OCI-LY1 (cell line): ENCODE results near the gene HS3ST4.

ENCODE experiments used
- EZH2 ChIP-seq: fragments of 200-600 bp; sonication (generic), shearing (Covaris generic); IDR thresholded peaks from 2 replicates; pipeline ENCODE4 v1.8.0; 2017; ENCODE audit warnings: borderline replicate concordance, mixed run types, mild to moderate bottlenecking, antibody characterized with exemption, low read length, moderate library complexity, mixed read lengths
- TF ChIP-seq, protein P1 (sequence below): fragments of 200-600 bp; sonication (generic), shearing (Covaris generic); IDR thresholded peaks from 2 replicates; pipeline ENCODE4 v1.5.1; 2017; ENCODE audit warnings: mild to moderate bottlenecking, antibody characterized with exemption, low read length, moderate library complexity, mixed read lengths

DNA sequence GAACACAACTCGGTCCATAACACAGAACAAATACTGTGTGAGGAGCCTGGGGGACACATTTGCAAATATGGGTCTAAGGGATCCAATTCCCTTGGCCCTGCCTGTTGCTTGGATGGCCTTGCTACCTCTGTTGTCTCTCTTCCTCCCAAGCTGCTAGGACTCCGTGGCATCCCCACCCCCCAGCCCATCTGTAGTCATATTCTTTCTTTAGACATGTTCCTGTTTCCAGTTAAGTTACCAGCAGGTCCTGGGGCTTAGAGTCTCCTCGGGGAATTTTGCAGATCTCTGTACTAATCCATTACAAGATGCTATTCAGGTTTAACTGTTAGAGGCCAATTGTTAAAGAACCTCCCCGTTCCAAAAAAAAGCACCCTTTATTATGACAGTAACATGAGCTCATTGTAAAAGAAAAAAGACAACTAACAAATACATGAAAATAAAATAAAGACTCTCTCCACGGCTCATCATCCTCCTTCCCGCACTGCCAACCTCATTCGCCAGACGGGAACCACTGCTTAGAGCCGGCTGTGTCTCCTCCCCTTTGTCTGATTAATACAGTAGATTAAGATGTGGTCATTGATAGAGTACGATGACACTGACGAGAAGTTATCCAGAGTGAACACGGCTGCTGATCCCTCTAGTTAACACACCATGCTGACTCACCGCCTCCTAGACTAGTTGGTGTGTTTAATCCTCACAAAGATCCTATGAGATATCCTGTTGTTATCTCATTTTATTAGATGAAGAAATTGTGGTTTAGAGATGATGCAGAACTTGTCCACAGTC is 22.2 kb downstream of the HS3ST4 start:
- no peak for TF ChIP-seq EZH2
- TF ChIP-seq, protein P1, sequence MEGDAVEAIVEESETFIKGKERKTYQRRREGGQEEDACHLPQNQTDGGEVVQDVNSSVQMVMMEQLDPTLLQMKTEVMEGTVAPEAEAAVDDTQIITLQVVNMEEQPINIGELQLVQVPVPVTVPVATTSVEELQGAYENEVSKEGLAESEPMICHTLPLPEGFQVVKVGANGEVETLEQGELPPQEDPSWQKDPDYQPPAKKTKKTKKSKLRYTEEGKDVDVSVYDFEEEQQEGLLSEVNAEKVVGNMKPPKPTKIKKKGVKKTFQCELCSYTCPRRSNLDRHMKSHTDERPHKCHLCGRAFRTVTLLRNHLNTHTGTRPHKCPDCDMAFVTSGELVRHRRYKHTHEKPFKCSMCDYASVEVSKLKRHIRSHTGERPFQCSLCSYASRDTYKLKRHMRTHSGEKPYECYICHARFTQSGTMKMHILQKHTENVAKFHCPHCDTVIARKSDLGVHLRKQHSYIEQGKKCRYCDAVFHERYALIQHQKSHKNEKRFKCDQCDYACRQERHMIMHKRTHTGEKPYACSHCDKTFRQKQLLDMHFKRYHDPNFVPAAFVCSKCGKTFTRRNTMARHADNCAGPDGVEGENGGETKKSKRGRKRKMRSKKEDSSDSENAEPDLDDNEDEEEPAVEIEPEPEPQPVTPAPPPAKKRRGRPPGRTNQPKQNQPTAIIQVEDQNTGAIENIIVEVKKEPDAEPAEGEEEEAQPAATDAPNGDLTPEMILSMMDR, result no peak
